GM18508 (cell line): Measurements from ENCODE around the gene DGLUCY.

Experiments
- ATAC-seq: cut with Tn5 transposase; IDR thresholded peaks from one replicate; pipeline ENCODE4 v1.9.1; 2021; ENCODE audit warnings: moderate number of reproducible peaks; ENCODE audit not compliant: insufficient read depth, unreplicated experiment

Gene DGLUCY

DNA sequence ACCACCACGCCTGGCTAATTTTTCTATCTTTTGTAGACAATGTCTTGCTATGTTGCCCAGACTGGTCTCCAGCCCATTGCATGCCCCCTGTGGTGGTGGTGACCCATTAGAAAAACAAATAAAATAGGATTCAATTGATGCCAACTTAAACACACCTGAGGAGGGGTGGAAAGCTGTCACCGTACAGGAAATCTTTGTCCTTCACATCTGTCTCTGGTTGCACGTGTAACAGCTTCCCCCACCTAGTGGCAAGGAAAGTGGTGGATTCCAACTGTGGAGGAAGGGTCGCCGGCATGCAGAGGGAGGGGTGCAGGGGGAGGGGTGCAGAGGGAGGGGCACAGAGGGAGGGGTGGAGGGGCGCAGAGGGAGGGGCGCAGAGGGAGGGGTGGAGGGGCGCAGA, 156.7 kb downstream of the DGLUCY start:
- no peak for ATAC-seq

DNA sequence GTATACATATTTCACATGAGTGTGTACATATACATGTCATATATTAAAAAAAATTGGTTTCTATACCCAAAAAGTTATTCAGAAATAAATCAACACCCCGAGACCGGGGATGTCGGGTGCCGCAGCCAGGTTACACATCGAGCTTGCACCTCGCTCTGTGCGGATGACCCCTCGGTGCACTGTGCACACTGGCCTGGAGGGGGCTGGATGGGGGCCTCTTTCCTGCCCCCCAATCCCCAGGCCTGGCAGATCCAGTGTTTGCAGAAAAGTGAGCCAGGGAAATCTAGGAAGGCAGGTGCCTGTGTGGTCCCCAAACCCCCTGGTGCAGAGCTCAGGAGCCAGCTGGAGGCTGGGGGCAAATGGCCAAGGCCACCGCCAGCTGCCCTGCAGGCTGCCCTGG, 157.8 kb downstream of the DGLUCY start:
- ATAC-seq = no peak

DNA sequence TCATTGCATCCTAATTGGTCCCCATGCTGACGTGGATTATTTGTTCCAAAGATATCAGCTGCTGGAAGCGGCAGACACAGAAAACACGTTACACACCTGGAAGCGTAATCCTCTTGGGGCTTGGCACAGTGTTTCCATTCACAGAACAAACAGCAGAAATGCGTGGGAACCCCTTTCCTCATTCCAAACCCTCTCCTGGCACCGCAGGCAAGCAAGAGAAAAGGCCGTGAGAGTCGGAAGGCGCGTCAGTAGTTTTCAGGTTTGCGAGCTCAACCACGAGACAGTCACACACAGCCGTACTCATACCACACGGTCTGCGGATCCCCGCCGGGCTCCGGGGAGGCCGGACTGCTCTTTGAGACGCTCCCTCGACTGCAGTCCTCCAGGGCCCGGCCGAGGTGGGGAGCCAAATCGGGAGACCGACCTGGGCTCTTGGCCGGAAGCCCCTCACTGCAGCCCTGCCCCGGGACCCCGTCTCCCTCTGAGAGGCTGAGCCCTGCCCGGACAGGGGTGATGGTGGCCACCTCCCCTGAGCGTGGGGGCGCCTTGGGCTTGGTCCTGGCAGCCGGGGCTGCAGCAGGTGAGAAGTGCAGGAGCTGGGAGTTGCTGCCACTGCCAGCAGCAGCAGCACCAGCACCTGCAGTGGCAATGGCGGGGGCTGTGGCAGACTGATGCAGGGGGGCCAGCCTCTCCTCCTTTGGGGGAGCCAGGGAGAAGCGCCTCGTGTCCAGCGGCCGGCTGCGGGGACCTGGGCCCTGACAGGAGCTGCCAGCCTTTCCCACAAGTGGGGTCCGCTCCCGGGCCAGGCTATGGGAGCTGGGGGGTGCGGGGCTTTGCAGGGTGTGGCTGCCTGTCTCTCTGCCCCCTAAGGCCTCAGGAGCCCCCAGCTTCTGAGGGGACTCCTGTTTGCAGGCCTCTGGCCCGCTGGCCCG, 158.7 kb downstream of the DGLUCY start:
- ATAC-seq = no peak

DNA sequence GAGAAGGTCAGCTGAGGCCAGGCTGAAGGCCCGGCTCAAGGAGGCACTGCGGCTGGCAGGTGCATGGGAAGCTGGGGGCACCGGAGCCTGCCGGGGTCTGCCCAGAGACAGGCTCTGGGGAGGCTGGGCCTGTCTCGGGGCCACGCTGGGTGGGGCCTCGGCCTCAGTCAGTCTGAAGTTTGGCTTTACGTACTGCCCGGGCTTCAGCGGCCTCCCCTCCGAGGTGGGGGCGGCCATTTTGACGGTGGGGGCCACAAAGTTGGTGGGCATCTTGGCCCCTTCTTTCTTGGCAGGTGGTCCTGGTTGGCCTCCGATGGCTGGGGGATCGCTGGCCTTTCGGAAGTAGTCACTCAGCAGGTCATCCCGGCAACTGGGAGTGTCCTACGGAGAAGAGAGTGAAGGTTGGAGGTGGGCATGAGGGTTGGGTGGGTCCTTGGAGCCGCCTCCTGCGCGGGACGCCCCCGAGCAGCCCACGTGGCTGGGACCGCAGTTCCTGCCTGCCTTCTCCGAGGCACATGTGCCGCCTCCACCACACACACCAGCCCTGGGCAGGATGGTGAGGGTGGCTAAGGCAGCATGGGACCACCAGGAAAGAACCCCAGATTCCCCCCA, 159.5 kb downstream of the DGLUCY start:
- ATAC-seq = no peak

DNA sequence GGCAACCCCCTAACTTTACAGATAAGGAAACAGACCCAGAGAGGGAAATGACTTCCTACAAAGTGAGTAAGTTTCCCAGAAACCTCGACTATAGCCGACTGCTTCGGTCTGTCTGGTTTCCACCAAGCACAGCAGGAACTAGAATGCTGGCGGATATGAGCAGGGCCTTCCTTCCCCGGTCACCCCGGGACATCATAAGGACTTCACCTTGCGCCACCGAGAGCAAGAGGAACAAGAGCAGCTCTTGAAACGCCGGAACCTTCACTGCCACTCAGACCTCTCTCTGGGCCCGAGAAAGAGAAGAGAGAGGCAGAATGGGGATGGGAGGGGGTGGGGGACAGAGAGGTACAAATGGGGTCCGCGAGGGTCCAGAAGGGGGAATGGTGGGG, 160.0 kb downstream of the DGLUCY start:
- no peak for ATAC-seq

DNA sequence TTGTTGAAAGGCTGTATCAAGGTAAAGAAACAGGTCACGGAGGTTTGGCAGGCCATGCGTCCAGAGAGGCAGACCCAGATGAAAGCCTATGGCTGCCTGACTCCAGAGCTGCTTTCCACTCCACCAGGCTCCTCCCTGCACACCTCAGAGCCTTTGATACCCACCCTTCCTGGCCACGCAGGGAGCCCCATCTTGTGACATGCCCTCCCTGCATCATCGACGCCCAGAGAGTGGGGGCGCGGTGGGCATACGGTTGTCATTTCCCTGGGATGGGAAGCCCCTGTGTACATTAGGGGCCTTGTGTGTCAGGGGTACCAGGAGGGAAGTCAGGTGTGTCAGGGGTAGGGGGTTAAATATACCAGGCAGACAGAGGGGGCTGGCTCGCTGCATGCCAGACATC, 160.9 kb downstream of the DGLUCY start:
- ATAC-seq = no peak
